Osteoblast (primary cell): ENCODE measurements around the gene FIGNL2. TPM values are rescaled to one million over a fixed set of nuclear protein-coding genes. Genes with fewer than 3 reads are reported as not detected.

ENCODE experiments used
- DNase-seq: peaks from one replicate; pipeline ENCODE4 v3.0.0; 2011; ENCODE audit warnings: low spot score, mixed read lengths; ENCODE audit not compliant: insufficient read length; ENCODE audit errors: missing footprints
- H2AFZ ChIP-seq: 2 replicates; pipeline ENCODE4 v1.6.0; 2011; ENCODE audit warnings: mild to moderate bottlenecking, low read length
- H3K27ac ChIP-seq: 2 replicates; pipeline ENCODE4 v1.5.1; 2011; ENCODE audit warnings: mild to moderate bottlenecking, low read depth, low read length, moderate library complexity
- H3K27me3 ChIP-seq: 2 replicates; pipeline ENCODE4 v1.6.0; 2012; ENCODE audit warnings: mild to moderate bottlenecking, control low read depth, inconsistent platforms, low read length, moderate library complexity; ENCODE audit not compliant: insufficient read depth
- H3K36me3 ChIP-seq: 2 replicates; pipeline ENCODE4 v1.5.1; 2011; ENCODE audit warnings: mild to moderate bottlenecking, low read length, control low read depth, moderate library complexity; ENCODE audit not compliant: insufficient read depth
- H3K4me1 ChIP-seq: 2 replicates; pipeline ENCODE4 v1.5.1; 2011; ENCODE audit warnings: mild to moderate bottlenecking, low read length, control low read depth, moderate library complexity; ENCODE audit not compliant: insufficient read depth
- H3K4me2 ChIP-seq: 2 replicates; pipeline ENCODE4 v1.6.0; 2011; ENCODE audit warnings: mild to moderate bottlenecking, low read length; ENCODE audit not compliant: insufficient read depth
- H3K4me3 ChIP-seq: fragments of 200-600 bp; sonication (generic); 3 replicates; pipeline ENCODE4 v1.5.1; 2012; ENCODE audit warnings: mild to moderate bottlenecking, low read length, inconsistent platforms; ENCODE audit not compliant: insufficient read depth
- H3K79me2 ChIP-seq: 2 replicates; pipeline ENCODE4 v1.6.0; 2012; ENCODE audit warnings: mild to moderate bottlenecking, low read length, control low read depth, inconsistent platforms; ENCODE audit not compliant: insufficient read depth
- H3K9me3 ChIP-seq: 2 replicates; pipeline ENCODE4 v1.5.1; 2011; ENCODE audit warnings: low read depth, low read length, control low read depth
- H4K20me1 ChIP-seq: 2 replicates; pipeline ENCODE4 v1.6.0; 2012; ENCODE audit warnings: mild to moderate bottlenecking, low read length, control low read depth; ENCODE audit not compliant: insufficient read depth
- CTCF ChIP-seq: IDR thresholded peaks from 2 replicates; pipeline ENCODE4 v1.5.1; 2011; ENCODE audit warnings: mild to moderate bottlenecking, low read depth, low read length, moderate library complexity; ENCODE audit errors: extremely low read depth
- total RNA-seq: library from RNA; depleted of rRNA; stranded (reverse); fragments of >200 nt; gene quantifications from 2 replicates; pipeline ENCODE4 v1.2.3, GENCODE V29; 2012

Gene FIGNL2
- total RNA-seq, 1 donor, result 0.36 TPM

GRCh38 chr12:51890133-51890464 lies 41.6 kb upstream of the FIGNL2 start:
- H3K27me3 ChIP-seq, result no peaks in the 10 kb centered on the region
- no peaks in the 10 kb centered on the region for H4K20me1 ChIP-seq
- no peaks in the 10 kb centered on the region for H3K9me3 ChIP-seq
- H3K4me3 ChIP-seq, result no peak overlapping the region
- no peak overlapping the region for H3K4me2 ChIP-seq
- no peaks in the 10 kb centered on the region for H3K79me2 ChIP-seq
- H3K36me3 ChIP-seq, result no peaks in the 10 kb centered on the region
- peaks cover 18% of the 10 kb centered on the region for H3K4me1 ChIP-seq
- peak; percentile 61 for DNase-seq
- no peak for TF ChIP-seq CTCF
- H3K27ac ChIP-seq, result no peak overlapping the region
- no peak overlapping the region for H2AFZ ChIP-seq

DNA sequence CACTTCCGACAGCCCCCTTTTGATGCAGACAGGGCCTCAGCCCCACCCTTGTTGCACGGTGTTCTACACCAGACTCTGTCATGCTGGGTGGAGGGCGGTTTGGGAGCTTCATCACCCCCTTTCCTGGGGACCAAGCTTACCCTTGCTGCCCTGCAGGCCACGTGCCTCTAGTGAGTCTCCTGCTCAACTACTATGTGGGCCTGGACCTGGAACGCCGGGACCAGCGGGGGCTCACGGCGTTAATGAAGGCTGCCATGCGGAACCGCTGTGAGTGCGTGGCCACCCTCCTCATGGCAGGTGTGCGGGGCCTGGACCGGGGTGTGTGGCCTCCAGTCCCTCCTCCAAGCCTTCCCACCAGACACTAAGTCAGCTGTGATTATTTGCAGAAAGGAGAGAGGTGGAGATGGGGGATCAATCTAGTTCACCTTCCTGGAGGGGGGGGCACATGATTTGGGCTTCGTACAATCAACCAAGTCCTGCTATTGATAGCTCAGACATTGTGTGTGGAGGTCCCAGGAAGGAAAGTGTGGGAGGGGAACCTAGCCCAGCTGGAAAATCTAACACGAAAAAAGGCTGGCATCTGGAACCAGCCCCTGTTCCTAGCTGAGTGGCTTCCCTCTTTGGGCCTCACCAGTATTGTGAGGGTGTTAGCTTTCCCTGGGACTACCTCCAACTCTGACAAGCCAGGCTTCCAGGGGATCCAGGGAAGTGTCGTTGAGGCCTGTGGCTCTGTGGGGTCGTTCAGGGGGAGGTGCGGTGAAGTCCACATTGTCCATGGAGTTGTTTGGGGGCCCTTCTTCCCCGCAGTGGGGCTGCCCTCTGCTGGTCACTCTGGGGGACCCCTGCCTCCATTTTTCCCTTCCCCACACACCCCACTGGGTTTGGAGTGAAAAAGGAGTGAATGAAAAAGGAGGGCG lies 41.0 kb upstream of the FIGNL2 start:
- Histone ChIP-seq H3K36me3 (no peaks in the 10 kb centered on the region), H3K27ac (no peak overlapping the region), H4K20me1 (no peaks in the 10 kb centered on the region), H2AFZ (no peak overlapping the region), H3K4me2 (no peak overlapping the region), H3K79me2 (no peaks in the 10 kb centered on the region), H3K4me1 (peaks cover 14% of the 10 kb centered on the region), H3K27me3 (no peaks in the 10 kb centered on the region), H3K4me3 (no peak overlapping the region), H3K9me3 (no peaks in the 10 kb centered on the region)
- TF ChIP-seq CTCF, result peak; percentile 14
- peak; percentile 85 for DNase-seq

GRCh38 chr12:51888316-51889215 lies 40.0 kb upstream of the FIGNL2 start:
- Histone ChIP-seq H4K20me1 (no peaks in the 10 kb centered on the region), H3K27me3 (no peaks in the 10 kb centered on the region), H3K9me3 (no peaks in the 10 kb centered on the region), H3K27ac (no peak overlapping the region), H3K36me3 (no peaks in the 10 kb centered on the region), H3K4me2 (peak overlapping the region; percentile 43), H3K79me2 (no peaks in the 10 kb centered on the region), H3K4me3 (no peak overlapping the region), H3K4me1 (peaks cover 14% of the 10 kb centered on the region), H2AFZ (peak overlapping the region; percentile 44)
- TF ChIP-seq CTCF, result no peak
- DNase-seq, result no peak
